Fibroblast of skin of scalp (primary cell): ENCODE results near the gene TM9SF2. TPM values are rescaled to one million over a fixed set of nuclear protein-coding genes. Genes with fewer than 3 reads are reported as not detected.
A peak's percentile ranks its signal among the peaks of the same experiment; 100 is the strongest.
"Not testable (repeated sequence)": the region's sequence is repeated elsewhere in the genome, so short reads cannot be mapped to it uniquely, and the experiment has no call there.

Source experiments
- DNase-seq: peaks from one replicate; pipeline ENCODE4 v3.0.0-alpha.2; 2013
- polyA plus RNA-seq, 2 experiments: library from polyadenylated mRNA; unstranded; fragments of 120-200 nt; gene quantifications; one replicate each; pipeline ENCODE4 v1.2.1, GENCODE V29; 2013; ENCODE audit not compliant: insufficient read length in 2 of 2

Gene TM9SF2
- 96.9 TPM for polyA plus RNA-seq (2013, experiment 1 of 2; ENCODE audit: insufficient read length)
- 105 TPM for polyA plus RNA-seq (2013, experiment 2 of 2; ENCODE audit: insufficient read length)

GRCh38 chr13:99501184-99501847, at the start of gene TM9SF2:
TSS of gene TM9SF2 (plus strand) at chr13:99501472. CDS start at chr13:99501607, 135 bp downstream.
- DNase-seq, result peak; percentile 98

GRCh38 chr13:99454518-99455183, 46.6 kb upstream of the TM9SF2 start:
- no peak for DNase-seq

GRCh38 chr13:99459099-99459850, 42.0 kb upstream of the TM9SF2 start:
- DNase-seq, result no peak

GRCh38 chr13:99460802-99461201, 40.5 kb upstream of the TM9SF2 start:
- DNase-seq, result not testable (repeated sequence)

- DNase-seq, result no peak
These were observed 37.5 kb upstream of the TM9SF2 start for GRCh38 chr13:99463646-99464397.

- DNase-seq, result peak; percentile 73
These were observed 36.8 kb upstream of the TM9SF2 start for GRCh38 chr13:99464441-99464949.

- DNase-seq, result no peak
These were observed 35.8 kb upstream of the TM9SF2 start for GRCh38 chr13:99465454-99465853.

GRCh38 chr13:99467764-99468163, 33.5 kb upstream of the TM9SF2 start:
- DNase-seq, result peak; percentile 70

- DNase-seq, result no peak
These were observed 32.2 kb upstream of the TM9SF2 start for GRCh38 chr13:99469041-99469440.

- no peak for DNase-seq
These were observed 31.2 kb upstream of the TM9SF2 start for GRCh38 chr13:99470027-99470426.

- peak; percentile 22 for DNase-seq
These were observed 29.8 kb upstream of the TM9SF2 start for GRCh38 chr13:99471221-99472121.

GRCh38 chr13:99472122-99472440, 29.2 kb upstream of the TM9SF2 start:
- no peak for DNase-seq

GRCh38 chr13:99473515-99473914, 27.8 kb upstream of the TM9SF2 start:
- no peak for DNase-seq

- no peak for DNase-seq
These were observed 24.6 kb upstream of the TM9SF2 start for GRCh38 chr13:99476648-99477047.

GRCh38 chr13:99477493-99477892, 23.8 kb upstream of the TM9SF2 start:
- no peak for DNase-seq

- DNase-seq, result no peak
These were observed 19.9 kb upstream of the TM9SF2 start for GRCh38 chr13:99481366-99481765.

- no peak for DNase-seq
These were observed 16.8 kb upstream of the TM9SF2 start for GRCh38 chr13:99484473-99484872.

- no peak for DNase-seq
These were observed 14.3 kb upstream of the TM9SF2 start for GRCh38 chr13:99486996-99487395.

GRCh38 chr13:99489028-99489427, 12.2 kb upstream of the TM9SF2 start:
- DNase-seq, result no peak

GRCh38 chr13:99491750-99492149, 9.5 kb upstream of the TM9SF2 start:
- DNase-seq, result not testable (repeated sequence)

GRCh38 chr13:99495466-99496183, 5.6 kb upstream of the TM9SF2 start:
- DNase-seq, result no peak
